22Rv1 (cell line): ENCODE measurements around the gene GCSH.

Experiments used
- H3K27ac ChIP-seq: fragments of 450-650 bp; 2 replicates; pipeline ENCODE4 v1.5.1; 2017
- CTCF ChIP-seq: fragments of 450-650 bp; IDR thresholded peaks from 2 replicates; pipeline ENCODE4 v1.5.1; 2017; ENCODE audit warnings: mild to moderate bottlenecking
- ZFX ChIP-seq: fragments of 450-650 bp; IDR thresholded peaks from 2 replicates; pipeline ENCODE4 v1.6.1; 2017; ENCODE audit warnings: antibody characterized with exemption, borderline replicate concordance

The GCSH gene

GRCh38 chr16:81077076-81077940, 18.9 kb downstream of the GCSH start, which contains the start of gene C16orf46:
C16orf46 (minus strand) TSS chr16:81077238; CDS start chr16:81063955, 13,283 bp downstream.
- H3K27ac ChIP-seq: peak within 1 kb of the TSS; percentile 86
- TF ChIP-seq ZFX: no peak
- no peak for TF ChIP-seq CTCF

- peak overlapping the region; percentile 86 for H3K27ac ChIP-seq
- TF ChIP-seq ZFX: no peak
- TF ChIP-seq CTCF: no peak
These were observed 19.6 kb downstream of the GCSH start for GRCh38 chr16:81076566-81077075.

GRCh38 chr16:81073560-81074330, 22.4 kb downstream of the GCSH start:
- no peak overlapping the region for H3K27ac ChIP-seq
- TF ChIP-seq CTCF: no peak
- TF ChIP-seq ZFX: no peak

DNA sequence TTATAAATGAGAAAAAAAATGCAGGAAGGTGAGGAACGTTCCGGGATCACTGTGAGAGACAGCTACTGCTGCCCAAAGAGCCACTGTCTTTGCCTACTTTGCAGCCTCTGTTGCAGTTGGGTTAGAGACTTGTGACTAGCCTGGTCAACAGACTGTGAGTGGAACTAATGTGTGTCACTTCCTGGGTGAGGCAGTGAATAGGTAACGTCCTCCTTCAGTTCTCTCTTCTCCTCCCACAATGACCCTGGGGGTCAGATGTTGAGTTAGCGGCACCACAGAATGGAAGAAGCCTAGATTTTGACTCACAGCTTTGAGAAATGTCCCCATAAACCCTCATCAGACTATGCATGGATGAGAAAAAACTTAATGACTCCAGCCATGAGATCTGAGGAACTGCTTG, 24.4 kb downstream of the GCSH start:
- no peak overlapping the region for H3K27ac ChIP-seq
- TF ChIP-seq ZFX: no peak
- TF ChIP-seq CTCF: no peak

DNA sequence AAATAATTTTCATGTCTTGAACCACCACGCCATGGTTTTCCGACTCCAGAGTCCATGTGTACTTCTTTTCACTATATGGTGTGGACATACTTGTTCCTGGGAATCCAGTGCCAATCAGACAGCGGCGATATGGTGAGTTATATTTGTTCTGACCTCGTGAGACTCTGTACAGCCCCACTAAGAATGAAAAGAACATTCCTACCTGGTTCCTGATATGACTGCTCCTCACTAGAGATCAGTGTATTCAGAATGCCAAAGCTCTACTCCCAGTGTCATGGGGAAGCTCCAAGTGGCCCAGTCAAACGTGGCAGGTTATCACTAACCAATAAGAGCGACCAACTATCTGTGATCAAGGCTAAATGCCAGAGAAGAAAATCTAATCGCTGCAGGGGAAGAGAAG, 25.2 kb downstream of the GCSH start:
- no peak overlapping the region for H3K27ac ChIP-seq
- TF ChIP-seq ZFX (no peak), CTCF (no peak)

GRCh38 chr16:81069063-81069462, 27.1 kb downstream of the GCSH start:
- TF ChIP-seq CTCF: no peak
- TF ChIP-seq ZFX: no peak
- no peak overlapping the region for H3K27ac ChIP-seq

DNA sequence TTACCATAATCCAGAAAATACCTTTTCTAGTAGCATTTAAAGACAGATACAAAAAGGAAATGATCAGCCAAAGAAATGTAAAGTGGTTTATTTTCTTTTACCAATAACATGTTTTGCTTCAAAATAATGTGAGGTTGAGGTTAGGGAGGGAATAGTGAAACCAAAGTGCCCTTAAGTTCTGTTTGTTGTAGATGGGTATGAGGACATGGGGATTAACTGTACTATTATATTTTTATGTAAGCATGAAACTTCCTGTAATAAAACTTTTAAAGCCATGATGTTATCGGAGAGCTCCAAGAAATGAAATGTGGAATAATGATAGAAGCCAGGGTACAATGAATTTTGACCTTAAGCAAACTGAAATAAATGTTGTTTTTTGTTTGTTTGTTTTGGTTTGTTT, 29.0 kb downstream of the GCSH start:
- no peak overlapping the region; the same call in 1 of the 2 replicates for H3K27ac ChIP-seq
- TF ChIP-seq ZFX (no peak), CTCF (no peak)
